GM13977 (cell line): Measurements from ENCODE around the gene IVD.

Experiments
- DNase-seq: peaks from one replicate; pipeline ENCODE4 v3.0.0; 2012; ENCODE audit warnings: low spot score
- CTCF ChIP-seq: IDR thresholded peaks from 2 replicates; pipeline ENCODE4 v1.5.1; 2012; ENCODE audit warnings: mild to moderate bottlenecking, control low read depth; ENCODE audit not compliant: insufficient read depth; ENCODE audit errors: extremely low read depth, missing control alignments
- in situ Hi-C: fragments of 300-500 bp; cut with MboI; formaldehyde crosslinking; loops from one replicate; pipeline ENCODE4 v1.12.0; 2022; ENCODE audit warnings: low sequenced_read_pairs, low pct_unique_long_range_greater_than_20kb, mixed read lengths, inconsistent platforms; ENCODE audit not compliant: unreplicated experiment

The IVD gene

GRCh38 chr15:40454904-40455391, 49.4 kb downstream of the IVD start:
- DNase-seq = no peak
- in situ Hi-C loops = no loop called here
- TF ChIP-seq CTCF = no peak

GRCh38 chr15:40456299-40456712, 50.7 kb downstream of the IVD start:
- DNase-seq = no peak
- no peak for TF ChIP-seq CTCF
- in situ Hi-C loops = no loop called here

- no peak for DNase-seq
- TF ChIP-seq CTCF = no peak
- in situ Hi-C loops = no loop called here
These were observed 51.1 kb downstream of the IVD start for GRCh38 chr15:40456738-40457137.

- DNase-seq = no peak
- TF ChIP-seq CTCF = no peak
- in situ Hi-C loops = no loop called here
These were observed 53.1 kb downstream of the IVD start for GRCh38 chr15:40458495-40459371.

GRCh38 chr15:40459391-40460015, 53.9 kb downstream of the IVD start:
- no peak for TF ChIP-seq CTCF
- in situ Hi-C loops = no loop called here

GRCh38 chr15:40460404-40460803, 54.8 kb downstream of the IVD start:
- in situ Hi-C loops = no loop called here
- TF ChIP-seq CTCF = no peak
- no peak for DNase-seq

More at GRCh38 chr15:40459391-40460015, 53.9 kb downstream of the IVD start:
- DNase-seq = no peak
